ENCODE data around the gene NTSR1. TPM values are rescaled to one million over a fixed set of nuclear protein-coding genes. Genes with fewer than 3 reads are reported as not detected.

Gene NTSR1
- total and polyA plus RNA-seq, 2 of the 13 experiments (the other 11 are each of a cell fraction or from before 2014, with no cell fraction given) = 0.09 to 0.12 TPM

DNA sequence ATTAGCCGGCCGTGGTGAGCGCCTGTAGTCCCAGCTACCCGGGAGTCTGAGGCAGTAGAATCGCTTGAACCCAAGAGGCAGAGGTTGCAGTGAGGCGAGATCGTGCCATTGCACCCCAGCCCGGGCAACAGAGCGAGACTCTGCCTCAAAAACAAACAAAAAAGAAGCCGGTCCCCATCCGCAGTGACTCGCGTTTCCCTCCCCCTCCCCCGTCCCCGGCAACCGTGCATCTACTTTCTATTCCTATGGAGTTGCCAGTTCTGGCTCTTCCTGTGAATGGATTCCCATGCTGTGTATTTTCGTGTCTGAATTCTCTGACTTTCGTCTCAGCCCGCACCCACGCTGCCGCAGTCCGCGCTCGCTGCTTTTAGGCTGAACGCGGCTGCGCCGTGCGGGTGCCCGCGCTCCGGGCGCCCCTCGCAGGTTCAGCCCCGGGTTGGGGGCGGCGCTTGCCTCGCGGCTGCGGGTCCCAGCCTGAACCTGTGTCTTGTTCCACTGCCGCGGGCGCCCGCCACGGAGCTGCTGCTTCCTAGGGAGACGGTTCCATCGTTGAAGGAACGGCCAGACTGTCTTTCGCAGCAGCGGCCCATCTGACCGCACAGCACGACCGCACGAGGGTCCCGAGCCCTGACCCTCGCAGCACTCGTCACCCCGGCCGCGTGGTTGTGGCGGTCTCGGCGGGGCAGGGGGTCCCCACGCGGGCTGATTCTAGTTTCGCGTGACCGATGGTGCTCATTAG is 86.6 kb downstream of the NTSR1 start (continued):
- TF ChIP-seq, protein P1, sequence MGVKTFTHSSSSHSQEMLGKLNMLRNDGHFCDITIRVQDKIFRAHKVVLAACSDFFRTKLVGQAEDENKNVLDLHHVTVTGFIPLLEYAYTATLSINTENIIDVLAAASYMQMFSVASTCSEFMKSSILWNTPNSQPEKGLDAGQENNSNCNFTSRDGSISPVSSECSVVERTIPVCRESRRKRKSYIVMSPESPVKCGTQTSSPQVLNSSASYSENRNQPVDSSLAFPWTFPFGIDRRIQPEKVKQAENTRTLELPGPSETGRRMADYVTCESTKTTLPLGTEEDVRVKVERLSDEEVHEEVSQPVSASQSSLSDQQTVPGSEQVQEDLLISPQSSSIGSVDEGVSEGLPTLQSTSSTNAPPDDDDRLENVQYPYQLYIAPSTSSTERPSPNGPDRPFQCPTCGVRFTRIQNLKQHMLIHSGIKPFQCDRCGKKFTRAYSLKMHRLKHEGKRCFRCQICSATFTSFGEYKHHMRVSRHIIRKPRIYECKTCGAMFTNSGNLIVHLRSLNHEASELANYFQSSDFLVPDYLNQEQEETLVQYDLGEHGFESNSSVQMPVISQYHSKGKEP (CRISPR knock-in tag; IDR thresholded peaks at IDR 0.05) = no peak
- TF ChIP-seq KLF13 (CRISPR knock-in tag; IDR thresholded peaks at IDR 0.05) (no peak; the same call in 1 of the 2 replicates), PCBP2 (optimal IDR thresholded peaks at IDR 0.05; ENCODE audit: low read depth, low read length, poor library complexity, severe bottlenecking) (no peak), MTF2 (CRISPR knock-in tag; IDR thresholded peaks at IDR 0.05; ENCODE audit: borderline replicate concordance) (peak; percentile 60; the same call in 1 of the 2 replicates), ZFP90 (CRISPR knock-in tag; IDR thresholded peaks at IDR 0.05; ENCODE audit: borderline replicate concordance) (0 out of 2 replicates have a peak, but pooled peaks have one; percentile 32), ZBTB42 (CRISPR knock-in tag; IDR thresholded peaks at IDR 0.05) (no peak), SRY (CRISPR knock-in tag; IDR thresholded peaks at IDR 0.05) (peak; percentile 78; the same call in 1 of the 2 replicates), ZNF10 (CRISPR knock-in tag; IDR thresholded peaks at IDR 0.05; ENCODE audit: borderline replicate concordance, low read depth) (peak; percentile 37; the same call in 1 of the 2 replicates), ZBTB8A (CRISPR knock-in tag; IDR thresholded peaks at IDR 0.05; ENCODE audit: borderline replicate concordance, low read depth) (peak; percentile 84), FOXJ3 (CRISPR knock-in tag; IDR thresholded peaks at IDR 0.05; ENCODE audit: borderline replicate concordance) (no peak), KAT2B (IDR thresholded peaks at IDR 0.05; ENCODE audit: borderline replicate concordance, low read depth, low read length) (no peak), ZNF83 (CRISPR knock-in tag; IDR thresholded peaks at IDR 0.05; ENCODE audit: borderline replicate concordance) (peak; percentile 6; the same call in 1 of the 2 replicates)
- TF ChIP-seq, protein P2, sequence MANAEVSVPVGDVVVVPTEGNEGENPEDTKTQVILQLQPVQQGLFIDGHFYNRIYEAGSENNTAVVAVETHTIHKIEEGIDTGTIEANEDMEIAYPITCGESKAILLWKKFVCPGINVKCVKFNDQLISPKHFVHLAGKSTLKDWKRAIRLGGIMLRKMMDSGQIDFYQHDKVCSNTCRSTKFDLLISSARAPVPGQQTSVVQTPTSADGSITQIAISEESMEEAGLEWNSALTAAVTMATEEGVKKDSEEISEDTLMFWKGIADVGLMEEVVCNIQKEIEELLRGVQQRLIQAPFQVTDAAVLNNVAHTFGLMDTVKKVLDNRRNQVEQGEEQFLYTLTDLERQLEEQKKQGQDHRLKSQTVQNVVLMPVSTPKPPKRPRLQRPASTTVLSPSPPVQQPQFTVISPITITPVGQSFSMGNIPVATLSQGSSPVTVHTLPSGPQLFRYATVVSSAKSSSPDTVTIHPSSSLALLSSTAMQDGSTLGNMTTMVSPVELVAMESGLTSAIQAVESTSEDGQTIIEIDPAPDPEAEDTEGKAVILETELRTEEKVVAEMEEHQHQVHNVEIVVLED (CRISPR knock-in tag; IDR thresholded peaks at IDR 0.05; ENCODE audit: borderline replicate concordance) = peak; percentile 69
- TF ChIP-seq, protein P3, sequence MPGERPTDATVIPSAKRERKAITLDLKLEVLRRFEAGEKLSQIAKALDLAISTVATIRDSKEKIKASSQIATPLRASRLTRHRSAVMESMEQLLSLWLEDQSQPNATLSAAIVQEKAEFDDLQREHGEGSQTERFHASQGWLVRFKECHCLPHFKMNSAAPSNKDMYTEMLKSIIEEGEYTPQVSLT (CRISPR knock-in tag; IDR thresholded peaks at IDR 0.05; ENCODE audit: borderline replicate concordance, low read depth) = peak; percentile 90
- TF ChIP-seq, protein P4, sequence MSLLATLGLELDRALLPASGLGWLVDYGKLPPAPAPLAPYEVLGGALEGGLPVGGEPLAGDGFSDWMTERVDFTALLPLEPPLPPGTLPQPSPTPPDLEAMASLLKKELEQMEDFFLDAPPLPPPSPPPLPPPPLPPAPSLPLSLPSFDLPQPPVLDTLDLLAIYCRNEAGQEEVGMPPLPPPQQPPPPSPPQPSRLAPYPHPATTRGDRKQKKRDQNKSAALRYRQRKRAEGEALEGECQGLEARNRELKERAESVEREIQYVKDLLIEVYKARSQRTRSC (CRISPR knock-in tag; IDR thresholded peaks at IDR 0.05; ENCODE audit: low read depth) = peak; percentile 88; the same call in 1 of the 2 replicates
- TF ChIP-seq, protein P5, sequence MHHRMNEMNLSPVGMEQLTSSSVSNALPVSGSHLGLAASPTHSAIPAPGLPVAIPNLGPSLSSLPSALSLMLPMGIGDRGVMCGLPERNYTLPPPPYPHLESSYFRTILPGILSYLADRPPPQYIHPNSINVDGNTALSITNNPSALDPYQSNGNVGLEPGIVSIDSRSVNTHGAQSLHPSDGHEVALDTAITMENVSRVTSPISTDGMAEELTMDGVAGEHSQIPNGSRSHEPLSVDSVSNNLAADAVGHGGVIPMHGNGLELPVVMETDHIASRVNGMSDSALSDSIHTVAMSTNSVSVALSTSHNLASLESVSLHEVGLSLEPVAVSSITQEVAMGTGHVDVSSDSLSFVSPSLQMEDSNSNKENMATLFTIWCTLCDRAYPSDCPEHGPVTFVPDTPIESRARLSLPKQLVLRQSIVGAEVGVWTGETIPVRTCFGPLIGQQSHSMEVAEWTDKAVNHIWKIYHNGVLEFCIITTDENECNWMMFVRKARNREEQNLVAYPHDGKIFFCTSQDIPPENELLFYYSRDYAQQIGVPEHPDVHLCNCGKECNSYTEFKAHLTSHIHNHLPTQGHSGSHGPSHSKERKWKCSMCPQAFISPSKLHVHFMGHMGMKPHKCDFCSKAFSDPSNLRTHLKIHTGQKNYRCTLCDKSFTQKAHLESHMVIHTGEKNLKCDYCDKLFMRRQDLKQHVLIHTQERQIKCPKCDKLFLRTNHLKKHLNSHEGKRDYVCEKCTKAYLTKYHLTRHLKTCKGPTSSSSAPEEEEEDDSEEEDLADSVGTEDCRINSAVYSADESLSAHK (CRISPR knock-in tag; IDR thresholded peaks at IDR 0.05; ENCODE audit: borderline replicate concordance) = no peak; the same call in 1 of the 2 replicates
- TF ChIP-seq, protein P6, sequence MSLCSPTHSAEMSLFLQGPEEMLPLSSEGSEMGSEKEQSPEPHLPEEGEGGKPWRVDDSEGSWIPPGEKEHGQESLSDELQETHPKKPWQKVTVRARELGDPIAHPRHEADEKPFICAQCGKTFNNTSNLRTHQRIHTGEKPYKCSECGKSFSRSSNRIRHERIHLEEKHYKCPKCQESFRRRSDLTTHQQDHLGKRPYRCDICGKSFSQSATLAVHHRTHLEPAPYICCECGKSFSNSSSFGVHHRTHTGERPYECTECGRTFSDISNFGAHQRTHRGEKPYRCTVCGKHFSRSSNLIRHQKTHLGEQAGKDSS (CRISPR knock-in tag; IDR thresholded peaks at IDR 0.05; ENCODE audit: borderline replicate concordance, low read depth) = peak; percentile 88
